Mesothelial cell of epicardium (in vitro differentiated cells): ENCODE measurements around the gene SRRM3. TPM values are rescaled to one million over a fixed set of nuclear protein-coding genes. Genes with fewer than 3 reads are reported as not detected.
"Not testable (repeated sequence)": the region's sequence is repeated elsewhere in the genome, so short reads cannot be mapped to it uniquely, and the experiment has no call there.

Source experiments
- DNase-seq, 2 experiments: peaks; one replicate each; pipeline ENCODE4 v3.0.0; 2021; ENCODE audit warnings: low spot score in 2 of 2; ENCODE audit not compliant: unreplicated experiment in 2 of 2
- H3K27ac Mint-ChIP-seq: 2 replicates; pipeline ENCODE4 v1.8.0; 2021; ENCODE audit warnings: mixed read lengths
- H3K27me3 Mint-ChIP-seq: 2 replicates; pipeline ENCODE4 v1.8.0; 2021; ENCODE audit warnings: low read depth, mixed read lengths
- H3K36me3 Mint-ChIP-seq: 2 replicates; pipeline ENCODE4 v1.8.0; 2021; ENCODE audit warnings: mixed read lengths
- H3K4me1 Mint-ChIP-seq: 2 replicates; pipeline ENCODE4 v1.8.0; 2021; ENCODE audit warnings: mixed read lengths
- H3K4me3 Mint-ChIP-seq: 2 replicates; pipeline ENCODE4 v1.8.0; 2021; ENCODE audit warnings: mild to moderate bottlenecking, moderate library complexity, mixed read lengths
- H3K9me3 Mint-ChIP-seq: 2 replicates; pipeline ENCODE4 v1.8.0; 2021; ENCODE audit warnings: mixed read lengths
- total RNA-seq: library from RNA; stranded (reverse); gene quantifications from 3 replicates; pipeline ENCODE4 v1.2.1, GENCODE V29; 2021
- TF ChIP-seq, protein P1 (sequence below): fragments of 200-600 bp; sonication (generic); IDR thresholded peaks from one replicate; pipeline ENCODE4 v1.5.0; 2021; ENCODE audit warnings: antibody characterized with exemption; ENCODE audit not compliant: unreplicated experiment

SRRM3 gene
- total RNA-seq, 1 donor from 2014 or later: 6.9 TPM

DNA sequence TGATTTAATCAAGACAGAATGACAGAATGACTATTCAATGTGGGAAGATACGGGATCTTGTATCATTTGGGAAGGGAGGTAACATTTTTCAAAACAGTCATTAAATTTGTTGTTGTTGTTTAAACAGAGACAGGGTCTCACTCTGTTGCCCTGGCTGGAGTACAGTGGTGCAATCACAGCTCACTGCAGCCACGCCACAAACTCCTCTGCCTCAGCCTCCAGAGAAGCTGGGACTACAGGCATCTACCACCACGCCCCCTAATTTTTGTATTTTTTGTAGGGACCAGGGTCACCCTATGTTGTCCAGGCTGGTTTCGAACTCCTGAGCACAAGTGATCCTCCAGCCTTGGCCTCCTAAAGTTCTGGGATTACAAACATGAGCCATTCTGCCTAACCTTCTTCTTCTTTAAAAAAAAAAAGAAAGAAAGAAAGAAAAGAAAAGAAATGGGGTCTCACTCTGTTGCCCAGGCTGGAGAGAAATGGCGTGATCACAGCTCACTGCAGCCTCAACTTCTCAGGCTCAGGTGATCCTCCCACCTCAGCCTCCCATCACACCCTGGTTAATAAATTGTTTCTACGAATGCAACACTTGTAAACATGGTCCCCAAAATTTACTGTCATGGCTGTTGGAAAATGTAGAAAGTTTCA lies 132.7 kb downstream of the SRRM3 start:
- H3K27ac Mint-ChIP-seq: no peak overlapping the region
- no peaks in the 10 kb centered on the region for H3K27me3 Mint-ChIP-seq
- TF ChIP-seq, protein P1, sequence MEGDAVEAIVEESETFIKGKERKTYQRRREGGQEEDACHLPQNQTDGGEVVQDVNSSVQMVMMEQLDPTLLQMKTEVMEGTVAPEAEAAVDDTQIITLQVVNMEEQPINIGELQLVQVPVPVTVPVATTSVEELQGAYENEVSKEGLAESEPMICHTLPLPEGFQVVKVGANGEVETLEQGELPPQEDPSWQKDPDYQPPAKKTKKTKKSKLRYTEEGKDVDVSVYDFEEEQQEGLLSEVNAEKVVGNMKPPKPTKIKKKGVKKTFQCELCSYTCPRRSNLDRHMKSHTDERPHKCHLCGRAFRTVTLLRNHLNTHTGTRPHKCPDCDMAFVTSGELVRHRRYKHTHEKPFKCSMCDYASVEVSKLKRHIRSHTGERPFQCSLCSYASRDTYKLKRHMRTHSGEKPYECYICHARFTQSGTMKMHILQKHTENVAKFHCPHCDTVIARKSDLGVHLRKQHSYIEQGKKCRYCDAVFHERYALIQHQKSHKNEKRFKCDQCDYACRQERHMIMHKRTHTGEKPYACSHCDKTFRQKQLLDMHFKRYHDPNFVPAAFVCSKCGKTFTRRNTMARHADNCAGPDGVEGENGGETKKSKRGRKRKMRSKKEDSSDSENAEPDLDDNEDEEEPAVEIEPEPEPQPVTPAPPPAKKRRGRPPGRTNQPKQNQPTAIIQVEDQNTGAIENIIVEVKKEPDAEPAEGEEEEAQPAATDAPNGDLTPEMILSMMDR: no peak
- peaks cover 12% of the 10 kb centered on the region for H3K4me1 Mint-ChIP-seq
- DNase-seq: no peak
- no peak overlapping the region for H3K4me3 Mint-ChIP-seq
- H3K36me3 Mint-ChIP-seq: peaks cover 27% of the 10 kb centered on the region
- H3K9me3 Mint-ChIP-seq: no peaks in the 10 kb centered on the region

DNA sequence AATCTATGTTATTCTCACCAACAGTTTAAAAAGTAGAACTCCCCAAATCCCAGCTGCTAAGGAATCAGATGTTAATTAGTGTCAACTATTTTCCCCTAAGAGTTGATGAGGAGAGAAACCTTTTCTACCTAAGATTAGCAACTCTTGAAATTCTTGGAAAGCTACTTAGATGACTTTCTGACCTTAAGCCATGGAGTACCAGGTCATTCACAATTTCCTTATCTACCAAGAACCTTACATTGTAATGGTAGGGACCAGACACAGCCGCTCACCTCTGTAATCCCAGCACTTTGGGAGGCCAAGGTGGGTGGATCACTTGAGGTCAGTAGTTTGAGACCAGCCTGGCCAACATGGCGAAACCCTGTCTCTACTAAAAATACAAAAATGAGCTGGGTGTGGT lies 133.7 kb downstream of the SRRM3 start:
- H3K4me1 Mint-ChIP-seq, H3K9me3 Mint-ChIP-seq, H3K27ac Mint-ChIP-seq: not testable (repeated sequence)

DNA sequence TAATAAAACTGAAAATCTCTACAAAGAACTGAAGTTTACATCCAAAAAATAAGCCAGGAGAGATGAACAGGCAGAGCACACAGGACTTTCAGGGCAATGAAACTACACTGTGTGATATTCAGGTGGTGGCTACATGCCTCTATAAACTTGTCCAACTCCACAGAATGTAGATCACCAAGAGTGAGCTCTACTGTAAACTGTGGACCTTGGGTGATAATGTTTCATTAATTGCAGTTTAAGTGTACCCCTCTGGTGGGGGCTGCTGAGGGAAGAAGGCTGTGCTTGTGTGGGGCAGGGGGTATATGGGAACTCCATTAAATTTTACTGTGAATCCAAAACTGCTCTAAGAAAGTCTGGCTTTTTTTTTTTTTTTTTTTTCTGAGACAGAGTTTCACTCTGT lies 134.4 kb downstream of the SRRM3 start:
- H3K27ac Mint-ChIP-seq: peak overlapping the region; percentile 50
- H3K4me1 Mint-ChIP-seq: peaks cover 10% of the 10 kb centered on the region

More for the DNA sequence above, 133.7 kb downstream of the SRRM3 start:
- H3K27me3 Mint-ChIP-seq, DNase-seq, H3K4me3 Mint-ChIP-seq: not testable (repeated sequence)
- H3K36me3 Mint-ChIP-seq: peaks cover 29% of the 10 kb centered on the region

More for the DNA sequence above, 134.4 kb downstream of the SRRM3 start:
- Mint-ChIP-seq H3K36me3 (peaks cover 29% of the 10 kb centered on the region), H3K4me3 (no peak overlapping the region), H3K9me3 (no peaks in the 10 kb centered on the region), H3K27me3 (no peaks in the 10 kb centered on the region)
- no peak for DNase-seq
- TF ChIP-seq, protein P1: no peak

Other genes with a start within 250 kb of the SRRM3 start
- 13.8 to 21.2 TPM (median 17.8 TPM) in 3 replicates for gene TMEM120A, start 207.3 kb upstream of the SRRM3 start, total RNA-seq
- 35.3 to 40.7 TPM (median 39.9 TPM) in 3 replicates for gene STYXL1, start 153.9 kb upstream of the SRRM3 start, total RNA-seq
- 133 to 142 TPM (median 137 TPM) in 3 replicates for gene MDH2, start 153.8 kb upstream of the SRRM3 start, total RNA-seq
- 235 to 241 TPM (median 239 TPM) in 3 replicates for gene HSPB1, start 100.8 kb downstream of the SRRM3 start, total RNA-seq
- gene YWHAG, start 157.1 kb downstream of the SRRM3 start, total RNA-seq: 144 to 145 TPM (median 145 TPM) in 3 replicates
- 22.4 to 26.2 TPM (median 25.2 TPM) in 3 replicates for gene SSC4D, start 207.8 kb downstream of the SRRM3 start, total RNA-seq
- gene ZP3, start 223.1 kb downstream of the SRRM3 start, total RNA-seq: 0.41 to 0.89 TPM in 2 of 3 replicates, not detected in the other